Upper lobe of left lung (tissue), 6 donors: ENCODE data around the gene PPP1R2B. TPM values are rescaled to one million over a fixed set of nuclear protein-coding genes. Genes with fewer than 3 reads are reported as not detected.
"Not testable (repeated sequence)": the region's sequence is repeated elsewhere in the genome, so short reads cannot be mapped to it uniquely, and the experiment has no call there.

Experiments used
- ATAC-seq, 2 donors: fragments of 200-7000 bp; cut with Tn5 transposase; one replicate each; pipeline ENCODE4 v1.9.1; 2022; ENCODE audit warnings: mild to moderate bottlenecking in 2 of 2, moderate library complexity in 2 of 2; ENCODE audit not compliant: low FRiP score in 2 of 2
- DNase-seq, 2 donors: peaks; one replicate each; pipeline ENCODE4 v3.0.0-alpha.2; 2019 to 2020
- H3K27ac ChIP-seq, 4 donors: fragments of 200-600 bp; sonication (generic); one replicate each; pipeline ENCODE4 v1.5.1; 2016 to 2019
- H3K27me3 ChIP-seq, 4 donors: fragments of 200-600 bp; sonication (generic); one replicate each; pipeline ENCODE4 v1.5.1; 2017 to 2019
- H3K36me3 ChIP-seq, 4 donors: fragments of 200-600 bp; sonication (generic); one replicate each; pipeline ENCODE4 v1.5.1; 2016 to 2019
- H3K4me1 ChIP-seq, 4 donors: fragments of 200-600 bp; sonication (generic); one replicate each; pipeline ENCODE4 v1.5.1; 2018 to 2019
- H3K4me3 ChIP-seq, 4 donors: fragments of 200-600 bp; sonication (generic); one replicate each; pipeline ENCODE4 v1.5.1; 2017 to 2019; ENCODE audit warnings: mild to moderate bottlenecking in 2 of 4, moderate library complexity in 1 of 4
- H3K9me3 ChIP-seq, 4 donors: fragments of 200-600 bp; sonication (generic); one replicate each; pipeline ENCODE4 v1.5.1; 2018 to 2019
- EP300 ChIP-seq, 4 donors: sonication (generic); formaldehyde crosslinking; IDR thresholded peaks; one replicate each; pipeline ENCODE4 v1.5.1; 2017; ENCODE audit warnings: antibody characterized with exemption in 4 of 4, control low read depth in 2 of 4
- POLR2A ChIP-seq, 4 donors: fragments of 450-650 bp; IDR thresholded peaks; one replicate each; pipeline ENCODE4 v1.5.1; 2016 to 2017; ENCODE audit warnings: antibody characterized with exemption in 4 of 4, mild to moderate bottlenecking in 2 of 4
- POLR2AphosphoS5 ChIP-seq, 2 donors: sonication (generic); formaldehyde crosslinking; IDR thresholded peaks; one replicate each; pipeline ENCODE4 v1.5.1; 2017; ENCODE audit warnings: antibody characterized with exemption in 2 of 2
- WGBS, 2 donors: methylation state at CpG; one replicate each; pipeline ENCODE4 v1.1.5; 2017 to 2018; 5-methylcytosine and 5-hydroxymethylcytosine counted together
- total RNA-seq, 6 donors: library from RNA; depleted of rRNA in 4 of 6; stranded (reverse); fragments of >200 nt in 4 of 6; gene quantifications; one replicate each; pipeline versions ENCODE4 v1.1.0 to v1.2.1, GENCODE V29; 2016 to 2021
- TF ChIP-seq, protein P1 (sequence below), 6 experiments: fragments of 450-650 bp in 4 of 6; fragments of 200-600 bp in 2 of 6; sonication (generic) in 2 of 6; IDR thresholded peaks; one replicate each; pipeline ENCODE4 v1.5.1; 2016 to 2019; ENCODE audit warnings: antibody characterized with exemption in 6 of 6
- donor health status: DM: no; HTN: no; CAD: no; lungs with moderate emphysema.
- donor health status: DM: no; HTN: yes; CAD: no; lungs with severe emphysema.

The PPP1R2B gene
- total RNA-seq, 6 donors from 2014 or later = not detected

DNA sequence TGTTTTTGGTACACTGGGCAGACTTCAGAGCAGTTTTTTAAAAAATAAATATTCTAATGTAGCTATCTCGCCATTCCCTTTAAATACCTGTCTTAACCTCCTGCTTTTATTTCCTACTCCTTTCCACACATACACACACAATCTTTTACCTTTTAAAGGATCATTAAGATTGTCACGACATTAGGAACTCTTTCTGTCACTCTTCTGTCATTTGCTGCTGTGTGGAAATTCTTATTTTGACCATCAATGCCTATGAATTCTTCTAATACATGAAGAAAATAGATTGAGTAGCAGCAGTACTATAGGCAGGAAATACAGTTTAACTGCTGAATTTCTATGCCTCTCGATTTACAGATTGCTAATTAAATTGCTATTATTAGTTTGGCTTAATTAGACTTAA is 1.8 kb downstream of the PPP1R2B start:
- TF ChIP-seq POLR2AphosphoS5 (IDR thresholded peaks at IDR 0.05) = no peak
- TF ChIP-seq EP300 (IDR thresholded peaks at IDR 0.05) = no peak
- TF ChIP-seq POLR2A (IDR thresholded peaks at IDR 0.05) = no peak
- TF ChIP-seq, protein P1, sequence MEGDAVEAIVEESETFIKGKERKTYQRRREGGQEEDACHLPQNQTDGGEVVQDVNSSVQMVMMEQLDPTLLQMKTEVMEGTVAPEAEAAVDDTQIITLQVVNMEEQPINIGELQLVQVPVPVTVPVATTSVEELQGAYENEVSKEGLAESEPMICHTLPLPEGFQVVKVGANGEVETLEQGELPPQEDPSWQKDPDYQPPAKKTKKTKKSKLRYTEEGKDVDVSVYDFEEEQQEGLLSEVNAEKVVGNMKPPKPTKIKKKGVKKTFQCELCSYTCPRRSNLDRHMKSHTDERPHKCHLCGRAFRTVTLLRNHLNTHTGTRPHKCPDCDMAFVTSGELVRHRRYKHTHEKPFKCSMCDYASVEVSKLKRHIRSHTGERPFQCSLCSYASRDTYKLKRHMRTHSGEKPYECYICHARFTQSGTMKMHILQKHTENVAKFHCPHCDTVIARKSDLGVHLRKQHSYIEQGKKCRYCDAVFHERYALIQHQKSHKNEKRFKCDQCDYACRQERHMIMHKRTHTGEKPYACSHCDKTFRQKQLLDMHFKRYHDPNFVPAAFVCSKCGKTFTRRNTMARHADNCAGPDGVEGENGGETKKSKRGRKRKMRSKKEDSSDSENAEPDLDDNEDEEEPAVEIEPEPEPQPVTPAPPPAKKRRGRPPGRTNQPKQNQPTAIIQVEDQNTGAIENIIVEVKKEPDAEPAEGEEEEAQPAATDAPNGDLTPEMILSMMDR (IDR thresholded peaks at IDR 0.05) = no peak
- H3K27ac ChIP-seq = no peak overlapping the region
- DNase-seq = no peak

DNA sequence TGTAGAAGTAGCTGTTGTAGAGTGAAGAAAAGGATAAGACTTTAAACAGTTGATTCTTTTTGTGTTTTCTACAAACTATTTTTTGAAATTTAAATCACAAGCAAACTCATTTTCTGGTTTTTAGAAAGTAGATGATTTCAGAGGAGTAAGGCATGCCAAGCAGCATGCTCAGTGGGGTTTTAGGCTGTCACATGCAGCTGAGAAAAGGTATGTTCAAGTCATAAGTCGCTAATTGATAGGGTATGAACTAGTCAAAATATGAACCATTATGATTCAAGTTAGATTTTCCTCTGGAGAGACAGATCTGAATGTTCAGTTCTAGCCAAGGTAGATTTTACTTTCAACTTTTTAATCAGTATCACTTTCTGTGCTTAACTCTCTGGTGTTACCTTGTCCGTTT is 3.0 kb downstream of the PPP1R2B start:
- DNase-seq, H3K4me1 ChIP-seq, H3K4me3 ChIP-seq, H3K36me3 ChIP-seq, H3K9me3 ChIP-seq, H3K27ac ChIP-seq, H3K27me3 ChIP-seq, ATAC-seq: not testable (repeated sequence)
- 70 to 71% methylated on average over 2 of the region's 2 CpGs for WGBS, 2 donors

More for the DNA sequence above, 1.8 kb downstream of the PPP1R2B start:
- ATAC-seq = no peak
- H3K27me3 ChIP-seq = no peaks in the 10 kb centered on the region
- no peak overlapping the region for H3K4me3 ChIP-seq
- H3K36me3 ChIP-seq = no peaks in the 10 kb centered on the region
- H3K9me3 ChIP-seq = peaks cover 0 to 8% (median 3%) of the 10 kb centered on the region in 4 donors
- WGBS, 2 donors = 69 to 81% methylated on average over 3 of the region's 3 CpGs
- no peaks in the 10 kb centered on the region for H3K4me1 ChIP-seq

DNA sequence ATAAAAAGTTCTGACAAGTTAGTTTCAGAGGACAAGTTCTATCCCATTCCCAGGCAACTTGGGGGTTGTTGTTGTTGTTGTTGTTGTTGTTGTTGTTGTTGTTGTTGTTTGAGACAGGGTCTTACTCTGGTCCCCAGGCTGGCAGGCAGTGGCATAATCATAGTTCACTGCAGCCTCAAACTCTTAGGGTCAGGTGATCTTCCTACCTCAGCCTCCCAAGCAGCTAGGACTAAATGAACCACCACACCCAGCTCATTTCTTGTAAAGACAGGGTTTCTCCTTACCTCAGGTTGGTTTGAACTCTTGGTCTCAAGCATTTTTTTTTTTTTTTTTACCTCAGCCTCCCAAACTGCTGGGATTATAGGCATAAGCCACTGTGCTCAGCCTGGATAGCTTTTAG is 15.3 kb downstream of the PPP1R2B start:
- Histone ChIP-seq H3K36me3 (no peaks in the 10 kb centered on the region), H3K27ac (no peak overlapping the region), H3K4me3 (no peak overlapping the region), H3K4me1 (no peaks in the 10 kb centered on the region), H3K27me3 (no peaks in the 10 kb centered on the region), H3K9me3 (no peaks in the 10 kb centered on the region)
- no peak for TF ChIP-seq POLR2AphosphoS5 (IDR thresholded peaks at IDR 0.05)
- no peak for TF ChIP-seq EP300 (IDR thresholded peaks at IDR 0.05)
- TF ChIP-seq, protein P1 (IDR thresholded peaks at IDR 0.05) = no peak
- no peak for TF ChIP-seq POLR2A (IDR thresholded peaks at IDR 0.05)
- DNase-seq (no peak), ATAC-seq (no peak)

DNA sequence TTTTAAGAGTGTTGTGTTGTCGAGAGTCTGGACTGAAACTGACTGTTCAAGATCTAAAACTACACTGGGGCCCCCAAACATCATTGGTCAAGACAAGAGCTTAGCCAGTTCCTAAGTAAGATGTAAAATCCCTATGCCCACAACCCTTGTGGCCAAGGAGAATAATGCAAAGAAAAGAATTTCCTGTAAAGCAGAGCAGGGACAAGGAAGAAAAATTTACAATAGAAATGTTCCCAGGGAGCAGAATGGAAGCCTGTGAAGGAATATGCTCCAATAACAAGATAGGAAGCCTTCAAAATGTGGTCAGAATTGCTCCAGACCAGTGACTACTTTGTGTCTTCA is 20.4 kb downstream of the PPP1R2B start:
- DNase-seq (no peak), ATAC-seq (no peak)
- no peaks in the 10 kb centered on the region for H3K27me3 ChIP-seq
- WGBS, 2 donors = 83 to 96% methylated on average over 1 of the region's 1 CpG
- no peak overlapping the region for H3K4me3 ChIP-seq
- H3K9me3 ChIP-seq = no peaks in the 10 kb centered on the region
- H3K27ac ChIP-seq = no peak overlapping the region
- TF ChIP-seq, protein P1 (IDR thresholded peaks at IDR 0.05) = no peak
- no peak for TF ChIP-seq EP300 (IDR thresholded peaks at IDR 0.05)
- no peak for TF ChIP-seq POLR2A (IDR thresholded peaks at IDR 0.05)
- TF ChIP-seq POLR2AphosphoS5 (IDR thresholded peaks at IDR 0.05) = no peak
- H3K4me1 ChIP-seq = no peaks in the 10 kb centered on the region
- H3K36me3 ChIP-seq = no peaks in the 10 kb centered on the region

DNA sequence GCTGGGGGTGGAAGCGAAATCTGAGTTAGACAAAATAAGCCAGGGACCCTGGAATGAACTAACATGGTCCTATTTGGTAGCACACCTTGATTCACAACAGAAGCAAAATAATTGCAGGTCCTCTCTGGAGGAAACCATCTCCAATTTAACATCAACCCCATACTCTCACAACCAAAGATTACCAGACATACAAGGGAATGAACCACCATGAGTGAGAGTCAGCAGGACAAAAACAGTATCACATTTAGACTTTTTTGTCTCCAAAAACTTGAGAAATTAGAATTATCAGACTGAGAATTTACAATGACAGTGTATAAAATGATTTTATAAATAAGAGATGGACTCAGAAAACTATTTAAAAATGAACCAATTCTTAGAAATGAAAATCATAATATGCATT is 21.1 kb downstream of the PPP1R2B start:
- Histone ChIP-seq H3K9me3 (no peaks in the 10 kb centered on the region), H3K4me3 (no peak overlapping the region), H3K4me1 (no peaks in the 10 kb centered on the region), H3K27me3 (no peaks in the 10 kb centered on the region), H3K27ac (no peak overlapping the region), H3K36me3 (no peaks in the 10 kb centered on the region)
- no peak for TF ChIP-seq POLR2AphosphoS5 (IDR thresholded peaks at IDR 0.05)
- no peak for TF ChIP-seq POLR2A (IDR thresholded peaks at IDR 0.05)
- TF ChIP-seq, protein P1 (IDR thresholded peaks at IDR 0.05) = no peak
- TF ChIP-seq EP300 (IDR thresholded peaks at IDR 0.05) = no peak
- DNase-seq = no peak
- no peak for ATAC-seq
- WGBS, 2 donors = 68 to 91% methylated on average over 1 of the region's 1 CpG
